HG02642 (cell line): ENCODE measurements around the gene DNPH1.

Experiments used
- ATAC-seq: cut with Tn5 transposase; IDR thresholded peaks from one replicate; pipeline ENCODE4 v1.9.1; 2021; ENCODE audit warnings: mild to moderate bottlenecking; ENCODE audit not compliant: unreplicated experiment, poor library complexity

Gene DNPH1

DNA sequence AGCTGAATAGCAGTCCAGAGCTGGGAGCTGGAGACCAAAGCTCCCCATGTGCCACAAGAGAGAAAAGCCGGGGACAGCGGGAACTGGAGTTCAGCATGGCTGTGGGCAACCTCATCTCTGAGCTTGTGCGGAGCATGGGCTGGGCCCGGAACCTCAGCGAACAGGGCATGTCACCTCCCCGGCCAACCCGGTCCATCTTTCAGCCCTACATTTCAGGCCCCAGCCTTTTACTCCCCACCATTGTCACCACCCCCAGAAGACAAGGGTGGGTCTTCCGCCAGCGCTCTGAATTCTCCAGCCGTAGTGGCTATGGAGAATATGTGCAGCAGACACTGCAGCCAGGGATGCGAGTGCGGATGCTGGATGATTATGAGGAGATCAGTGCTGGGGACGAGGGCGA lies 43.3 kb downstream of the DNPH1 start:
- no peak for ATAC-seq

DNA sequence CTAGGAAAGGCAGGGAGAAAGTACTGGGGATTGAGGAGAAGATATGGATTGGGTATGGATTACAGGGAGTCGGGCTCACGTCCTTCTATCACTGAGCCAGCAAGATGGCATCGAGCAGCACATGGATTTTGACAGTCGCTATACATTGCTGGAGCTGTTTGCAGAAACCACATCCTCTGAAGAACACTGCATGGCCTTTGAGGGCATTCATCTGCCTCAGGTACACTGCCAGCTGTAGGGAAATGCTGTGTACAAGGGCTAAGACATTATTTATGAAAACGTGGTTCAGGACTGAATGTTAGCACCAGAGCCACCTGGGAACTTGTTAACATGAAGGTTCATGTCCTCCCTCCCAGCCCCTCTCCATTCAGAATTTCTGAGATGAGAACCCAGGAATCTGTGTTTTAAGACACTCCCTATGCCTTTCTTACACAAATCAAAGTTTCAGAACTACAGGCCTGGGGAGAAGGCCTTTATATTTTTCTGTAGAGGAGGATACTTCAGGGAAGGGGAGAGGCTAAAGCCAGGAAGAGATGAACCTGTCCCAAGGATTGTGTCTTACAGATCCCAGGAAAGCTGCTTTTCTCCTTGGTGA lies 43.8 kb downstream of the DNPH1 start:
- no peak for ATAC-seq

- no peak for ATAC-seq
Observed at GRCh38 chr6:43184268-43184985, 44.9 kb downstream of the DNPH1 start.

GRCh38 chr6:43183441-43183840 lies 45.8 kb downstream of the DNPH1 start:
- ATAC-seq: no peak

- ATAC-seq: peak; percentile 92
Observed at GRCh38 chr6:43181942-43182860, 47.1 kb downstream of the DNPH1 start, which contains the start of gene CUL9. Gene CUL9 (plus strand): TSS chr6:43182196. CDS start chr6:43184311, 2,115 bp downstream.

GRCh38 chr6:43181621-43181941 lies 47.7 kb downstream of the DNPH1 start:
- ATAC-seq: no peak

GRCh38 chr6:43180985-43181384 lies 48.3 kb downstream of the DNPH1 start:
- no peak for ATAC-seq

GRCh38 chr6:43180058-43180457 lies 49.2 kb downstream of the DNPH1 start:
- no peak for ATAC-seq

- no peak for ATAC-seq
Observed at GRCh38 chr6:43178951-43179830, 50.1 kb downstream of the DNPH1 start.

DNA sequence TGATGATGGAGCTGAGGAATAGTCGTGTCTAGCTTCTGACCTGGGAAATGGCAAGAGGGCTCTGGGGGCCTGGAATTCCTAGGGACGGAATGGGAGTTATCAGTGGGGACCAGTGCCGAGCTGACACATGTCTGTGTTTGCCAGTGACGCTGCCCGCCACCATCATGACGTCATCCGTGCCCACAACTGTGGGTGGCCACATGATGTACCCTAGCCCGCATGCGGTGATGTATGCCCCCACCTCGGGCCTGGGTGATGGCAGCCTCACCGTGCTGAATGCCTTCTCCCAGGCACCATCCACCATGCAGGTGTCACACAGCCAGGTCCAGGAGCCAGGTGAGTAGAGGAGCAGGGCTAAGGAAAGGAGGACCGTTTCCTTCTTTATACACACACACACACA lies 51.1 kb downstream of the DNPH1 start:
- ATAC-seq: no peak

- no peak for ATAC-seq
Observed at GRCh38 chr6:43176423-43176786, 52.9 kb downstream of the DNPH1 start.

DNA sequence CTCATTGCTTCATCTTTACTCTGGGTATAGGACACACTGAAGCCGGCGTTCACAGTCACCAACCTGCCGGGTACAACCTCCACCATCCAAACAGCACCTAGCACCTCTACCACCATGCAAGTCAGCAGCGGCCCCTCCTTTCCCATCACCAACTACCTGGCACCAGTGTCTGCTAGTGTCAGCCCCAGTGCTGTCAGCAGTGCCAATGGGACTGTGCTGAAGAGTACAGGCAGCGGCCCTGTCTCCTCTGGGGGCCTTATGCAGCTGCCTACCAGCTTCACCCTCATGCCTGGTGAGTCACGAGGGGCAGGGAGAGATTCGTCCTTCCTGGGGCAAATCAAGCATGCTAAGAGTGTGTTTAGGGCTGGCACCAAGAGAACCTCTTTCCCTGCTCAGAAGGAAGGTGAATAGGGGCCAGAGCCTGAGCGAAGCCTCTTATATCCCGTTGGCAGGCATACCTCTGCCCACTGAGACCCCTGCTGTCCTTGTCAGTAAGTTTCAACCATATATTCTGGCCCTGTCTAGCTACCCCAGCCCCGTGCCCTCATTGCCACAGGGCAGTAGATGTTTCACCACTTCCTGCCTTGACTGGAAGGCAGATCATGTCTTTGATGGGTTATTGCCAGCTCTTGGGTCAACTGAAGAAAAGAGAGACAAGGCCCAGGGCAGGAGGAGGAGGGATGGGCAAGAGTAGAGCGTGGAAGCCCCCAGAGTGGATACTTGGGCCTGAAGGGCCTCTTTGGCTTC lies 53.4 kb downstream of the DNPH1 start:
- ATAC-seq: no peak
